ENCODE results near the gene SMCO3.
"Not testable (repeated sequence)": the region's sequence is repeated elsewhere in the genome, so short reads cannot be mapped to it uniquely, and the experiment has no call there.

The SMCO3 gene

GRCh38 chr12:14765398-14765797, 48.6 kb downstream of the SMCO3 start:
- TF ChIP-seq POLR2A (IDR thresholded peaks at IDR 0.05; ENCODE audit: low read depth, low read length): no peak
- FAIRE-seq (no peak), DNase-seq (ENCODE audit: insufficient read length, low spot score) (no peak)

GRCh38 chr12:14759711-14760280, 54.2 kb downstream of the SMCO3 start:
- FAIRE-seq; DNase-seq (ENCODE audit: insufficient read length, low spot score): not testable (repeated sequence)

- no peak for DNase-seq (ENCODE audit: insufficient read length, low spot score)
- FAIRE-seq: no peak
- no peak for TF ChIP-seq POLR2A (IDR thresholded peaks at IDR 0.05; ENCODE audit: low read depth, low read length)
Measured at GRCh38 chr12:14756334-14757143, 57.4 kb downstream of the SMCO3 start.

Measured in H54 (cell line).